ENCODE data around the gene TXNDC2. TPM values are rescaled to one million over a fixed set of nuclear protein-coding genes. Genes with fewer than 3 reads are reported as not detected.
A peak's percentile ranks its signal among the peaks of the same experiment; 100 is the strongest.

TXNDC2 gene

GRCh38 chr18:9927392-9928063 lies 41.8 kb downstream of the TXNDC2 start:
- Histone ChIP-seq H3K9ac (ENCODE audit: low read depth, low read length) (no peak overlapping the region), H3K4me3 (ENCODE audit: low read length) (no peak overlapping the region), H3K27me3 (ENCODE audit: control insufficient read depth, insufficient read depth, low read length) (no peaks in the 10 kb centered on the region), H3K9me3 (replicated peaks; ENCODE audit: low read length) (no peaks in the 10 kb centered on the region), H3K36me3 (ENCODE audit: insufficient read depth, low read length) (peaks cover 2% of the 10 kb centered on the region), H3K4me2 (ENCODE audit: low read length) (no peak overlapping the region), H3K4me1 (ENCODE audit: control insufficient read depth, insufficient read depth, low read length) (peaks cover 36% of the 10 kb centered on the region)

DNA sequence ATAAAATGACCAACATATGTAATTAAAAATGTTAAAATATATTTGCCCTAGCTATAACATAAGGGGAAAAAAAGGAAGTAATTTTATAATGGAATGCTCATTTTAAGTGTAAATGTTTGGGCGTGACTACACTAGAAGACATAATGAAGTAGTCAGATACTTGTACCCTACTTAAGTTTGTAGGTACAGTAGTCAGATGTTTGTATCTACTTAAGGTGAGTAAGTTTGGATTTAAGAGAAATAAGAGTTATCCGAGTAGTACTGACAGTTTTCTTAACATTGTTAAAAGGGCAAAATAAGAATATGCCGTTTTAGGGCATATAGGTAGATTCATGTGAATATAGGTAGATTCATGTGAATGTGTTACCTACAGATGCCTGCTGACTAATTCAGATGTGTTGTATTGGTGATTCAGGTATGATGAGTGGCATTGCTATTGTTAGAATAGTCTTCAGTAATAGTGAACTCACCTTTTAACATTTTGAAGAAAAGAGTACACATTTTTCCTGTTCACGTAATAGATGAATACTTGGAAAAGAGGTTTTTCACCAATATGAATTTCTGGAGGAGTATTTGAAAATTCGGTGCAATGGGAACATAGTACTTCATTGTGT lies 43.0 kb downstream of the TXNDC2 start:
- H3K4me1 ChIP-seq (ENCODE audit: control insufficient read depth, insufficient read depth, low read length), result peaks cover 35% of the 10 kb centered on the region
- no peak overlapping the region for H3K4me2 ChIP-seq (ENCODE audit: low read length)
- no peaks in the 10 kb centered on the region for H3K27me3 ChIP-seq (ENCODE audit: control insufficient read depth, insufficient read depth, low read length)
- H3K4me3 ChIP-seq (ENCODE audit: low read length), result no peak overlapping the region
- H3K36me3 ChIP-seq (ENCODE audit: insufficient read depth, low read length), result peaks cover 11% of the 10 kb centered on the region
- H3K9me3 ChIP-seq (replicated peaks; ENCODE audit: low read length), result no peaks in the 10 kb centered on the region
- H3K9ac ChIP-seq (ENCODE audit: low read depth, low read length), result no peak overlapping the region

- H3K36me3 ChIP-seq (ENCODE audit: insufficient read depth, low read length), result peaks cover 20% of the 10 kb centered on the region
- H3K4me3 ChIP-seq (ENCODE audit: low read length), result no peak overlapping the region
- no peak overlapping the region for H3K9ac ChIP-seq (ENCODE audit: low read depth, low read length)
- H3K9me3 ChIP-seq (replicated peaks; ENCODE audit: low read length), result no peaks in the 10 kb centered on the region
- no peaks in the 10 kb centered on the region for H3K27me3 ChIP-seq (ENCODE audit: control insufficient read depth, insufficient read depth, low read length)
- H3K4me2 ChIP-seq (ENCODE audit: low read length), result no peak overlapping the region
- H3K4me1 ChIP-seq (ENCODE audit: control insufficient read depth, insufficient read depth, low read length), result peaks cover 23% of the 10 kb centered on the region
Measured at GRCh38 chr18:9930299-9930884, 44.6 kb downstream of the TXNDC2 start.

GRCh38 chr18:9931146-9931545 lies 45.4 kb downstream of the TXNDC2 start:
- peaks cover 16% of the 10 kb centered on the region for H3K4me1 ChIP-seq (ENCODE audit: control insufficient read depth, insufficient read depth, low read length)
- H3K9me3 ChIP-seq (replicated peaks; ENCODE audit: low read length), result no peaks in the 10 kb centered on the region
- no peaks in the 10 kb centered on the region for H3K27me3 ChIP-seq (ENCODE audit: control insufficient read depth, insufficient read depth, low read length)
- H3K4me3 ChIP-seq (ENCODE audit: low read length), result no peak overlapping the region
- peaks cover 22% of the 10 kb centered on the region for H3K36me3 ChIP-seq (ENCODE audit: insufficient read depth, low read length)
- no peak overlapping the region for H3K4me2 ChIP-seq (ENCODE audit: low read length)
- no peak overlapping the region for H3K9ac ChIP-seq (ENCODE audit: low read depth, low read length)

DNA sequence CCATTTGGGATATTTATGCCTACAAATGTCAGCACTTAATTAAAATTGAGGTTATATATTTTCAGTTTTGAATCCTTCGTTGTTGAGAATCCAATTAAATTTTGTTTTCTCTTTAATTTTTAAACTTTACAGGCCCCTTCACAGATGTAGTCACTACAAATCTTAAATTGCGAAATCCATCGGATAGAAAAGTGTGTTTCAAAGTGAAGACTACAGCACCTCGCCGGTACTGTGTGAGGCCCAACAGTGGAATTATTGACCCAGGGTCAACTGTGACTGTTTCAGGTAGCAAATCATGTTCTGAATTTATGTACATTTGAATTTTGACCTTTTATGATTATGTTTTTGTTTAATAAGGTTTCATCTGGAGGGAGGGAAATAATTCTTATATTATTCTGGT lies 45.9 kb downstream of the TXNDC2 start:
- Histone ChIP-seq H3K9me3 (replicated peaks; ENCODE audit: low read length) (no peaks in the 10 kb centered on the region), H3K27me3 (ENCODE audit: control insufficient read depth, insufficient read depth, low read length) (no peaks in the 10 kb centered on the region), H3K4me3 (ENCODE audit: low read length) (no peak overlapping the region), H3K4me1 (ENCODE audit: control insufficient read depth, insufficient read depth, low read length) (peaks cover 11% of the 10 kb centered on the region), H3K4me2 (ENCODE audit: low read length) (no peak overlapping the region), H3K9ac (ENCODE audit: low read depth, low read length) (no peak overlapping the region), H3K36me3 (ENCODE audit: insufficient read depth, low read length) (peaks cover 28% of the 10 kb centered on the region)

DNA sequence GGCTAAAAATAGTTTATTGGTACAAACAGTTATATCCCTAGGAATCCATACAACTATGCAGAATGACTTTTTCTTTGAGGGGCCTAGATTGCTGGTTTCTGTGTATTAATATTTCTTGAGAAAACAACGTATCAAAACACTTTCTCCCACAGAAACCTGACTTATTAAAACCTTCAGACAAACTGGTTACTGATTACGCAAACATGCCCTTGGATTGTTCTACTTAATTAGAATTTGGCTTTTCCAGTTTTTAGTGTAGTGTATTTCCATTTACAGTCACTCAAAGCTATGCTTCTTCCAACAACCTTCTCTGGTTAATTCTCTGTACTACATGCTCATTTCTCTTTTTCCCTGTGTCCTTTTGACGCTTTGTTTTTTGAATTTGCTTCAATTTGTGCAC lies 48.1 kb downstream of the TXNDC2 start:
- Histone ChIP-seq H3K9ac (ENCODE audit: low read depth, low read length) (no peak overlapping the region), H3K9me3 (replicated peaks; ENCODE audit: low read length) (no peaks in the 10 kb centered on the region), H3K4me2 (ENCODE audit: low read length) (no peak overlapping the region), H3K36me3 (ENCODE audit: insufficient read depth, low read length) (peaks cover 49% of the 10 kb centered on the region), H3K27me3 (ENCODE audit: control insufficient read depth, insufficient read depth, low read length) (no peaks in the 10 kb centered on the region), H3K4me3 (ENCODE audit: low read length) (no peak overlapping the region), H3K4me1 (ENCODE audit: control insufficient read depth, insufficient read depth, low read length) (no peaks in the 10 kb centered on the region)

DNA sequence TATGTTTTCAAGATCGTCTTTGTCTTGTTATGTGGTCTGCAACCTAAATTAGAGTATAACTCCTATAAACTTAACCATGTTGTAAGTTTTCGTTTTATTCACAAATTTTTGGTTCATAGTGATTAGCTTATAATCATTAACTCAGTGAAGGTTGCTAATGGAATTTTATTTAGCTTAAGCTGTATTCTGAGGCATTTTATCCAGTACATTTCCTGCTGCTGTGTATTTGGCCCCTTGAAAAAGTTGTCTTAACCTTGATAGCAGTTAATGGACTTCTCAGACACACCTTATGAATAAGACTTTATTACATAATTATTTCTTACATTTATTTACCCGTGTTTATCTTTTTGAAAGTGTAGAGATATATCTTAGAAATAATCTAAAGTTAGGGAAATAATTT lies 48.5 kb downstream of the TXNDC2 start:
- no peaks in the 10 kb centered on the region for H3K9me3 ChIP-seq (replicated peaks; ENCODE audit: low read length)
- no peak overlapping the region for H3K4me3 ChIP-seq (ENCODE audit: low read length)
- peaks cover 50% of the 10 kb centered on the region for H3K36me3 ChIP-seq (ENCODE audit: insufficient read depth, low read length)
- no peaks in the 10 kb centered on the region for H3K27me3 ChIP-seq (ENCODE audit: control insufficient read depth, insufficient read depth, low read length)
- no peak overlapping the region for H3K9ac ChIP-seq (ENCODE audit: low read depth, low read length)
- no peaks in the 10 kb centered on the region for H3K4me1 ChIP-seq (ENCODE audit: control insufficient read depth, insufficient read depth, low read length)
- no peak overlapping the region for H3K4me2 ChIP-seq (ENCODE audit: low read length)

Small RNAs within 50 kb of the gene (small RNA-seq; reads per million reads assigned to genes)
- gene RNA5SP449 (not detected), gene RNA5SP450 (1.0 reads per million, percentile 34 among the genes with 10 or more reads in this experiment)
